Stimulated activated effector memory CD8-positive, alpha-beta T cell treated with anti-CD3 and anti-CD28 coated beads, Interleukin-12 subunit alpha, Interleukin-12 subunit beta, amount 100 ng/mL, for 72 hours (primary cell): ENCODE data around the gene RNU2-63P.
A peak's percentile ranks its signal among the peaks of the same experiment; 100 is the strongest.
"Not testable (repeated sequence)": the region's sequence is repeated elsewhere in the genome, so short reads cannot be mapped to it uniquely, and the experiment has no call there.

Experiments used
- ATAC-seq: fragments of 150-1000 bp; cut with Tn5 transposase; 2 replicates; pipeline ENCODE4 v1.10.0; 2021
- DNase-seq, 2 donors: peaks; one replicate each; pipeline ENCODE4 v3.0.0; 2021 to 2022; ENCODE audit warnings: low spot score in 2 of 2
- H3K27ac Mint-ChIP-seq: one replicate; pipeline ENCODE4 v1.8.0; 2022; ENCODE audit warnings: mild to moderate bottlenecking, mixed read lengths
- H3K36me3 Mint-ChIP-seq: one replicate; pipeline ENCODE4 v1.8.0; 2022; ENCODE audit warnings: mild to moderate bottlenecking, mixed read lengths
- H3K4me1 Mint-ChIP-seq: one replicate; pipeline ENCODE4 v1.8.0; 2022; ENCODE audit warnings: mixed read lengths
- H3K4me3 Mint-ChIP-seq: one replicate; pipeline ENCODE4 v1.8.0; 2022; ENCODE audit warnings: mild to moderate bottlenecking, mixed read lengths
- H3K9me3 Mint-ChIP-seq: one replicate; pipeline ENCODE4 v1.8.0; 2022; ENCODE audit warnings: mixed read lengths

RNU2-63P gene

DNA sequence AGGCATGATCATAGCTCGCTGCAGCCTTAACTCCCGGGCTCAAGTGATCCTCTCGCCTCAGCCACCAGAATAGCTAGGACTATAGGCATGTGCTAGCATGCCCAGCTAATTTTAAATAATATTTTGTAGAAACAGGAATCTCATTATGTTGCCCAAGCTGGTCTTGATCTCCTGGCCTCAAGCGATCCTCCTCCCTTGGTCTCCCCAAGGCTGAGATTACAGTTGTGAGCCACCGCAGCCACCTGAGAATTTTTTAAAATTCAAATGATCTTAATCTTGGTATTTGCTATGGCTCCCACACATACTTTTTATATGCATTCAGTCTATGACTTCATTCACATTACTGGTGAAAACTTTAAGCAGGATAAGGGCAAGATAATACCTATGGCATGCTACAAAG lies 26.1 kb upstream of the RNU2-63P start:
- no peak for DNase-seq
- ATAC-seq, result no peak
- H3K4me3 Mint-ChIP-seq, result no peak overlapping the region
- H3K9me3 Mint-ChIP-seq, result no peaks in the 10 kb centered on the region
- no peaks in the 10 kb centered on the region for H3K36me3 Mint-ChIP-seq
- H3K4me1 Mint-ChIP-seq, result peaks cover 31% of the 10 kb centered on the region
- no peak overlapping the region for H3K27ac Mint-ChIP-seq

DNA sequence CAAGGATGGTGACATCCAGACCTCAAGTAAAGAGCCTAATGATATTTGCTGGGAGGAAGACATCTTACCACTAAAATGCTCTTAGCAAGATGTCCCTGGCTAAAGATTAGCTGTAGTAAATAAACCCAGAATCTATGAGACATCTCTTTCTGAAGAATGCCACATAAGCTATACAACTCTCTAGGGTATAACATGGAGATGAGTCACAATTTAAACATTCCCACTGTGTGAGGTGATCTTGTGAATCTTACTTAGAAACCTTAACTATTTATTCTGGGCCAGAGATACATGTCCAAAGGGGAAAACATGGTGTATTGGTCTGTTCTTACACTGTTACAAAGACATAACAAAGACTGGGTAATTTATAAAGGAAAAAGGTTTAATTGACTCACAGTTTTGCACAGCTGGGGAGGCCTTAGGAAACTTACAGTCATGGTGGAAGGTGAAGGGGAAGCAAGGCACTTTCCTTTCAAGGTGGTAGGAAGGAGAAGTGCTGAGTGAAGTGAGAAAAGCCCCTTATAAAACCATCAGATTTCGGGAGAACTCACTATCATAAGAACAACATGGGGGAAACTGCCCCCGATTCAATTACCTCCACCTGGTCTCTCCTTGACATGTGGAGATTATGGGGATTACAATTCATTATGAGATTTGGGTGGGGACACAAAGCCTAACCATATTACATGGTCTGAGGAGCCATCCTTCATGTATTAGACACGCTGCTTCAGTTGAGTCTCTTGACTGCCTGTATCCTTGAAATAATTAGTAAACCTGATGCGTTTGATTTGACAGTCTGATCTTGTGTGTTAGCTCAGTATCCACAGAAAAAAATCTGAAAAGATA lies 22.1 kb upstream of the RNU2-63P start:
- peak; percentile 91 for ATAC-seq
- Mint-ChIP-seq H3K9me3 (no peaks in the 10 kb centered on the region), H3K4me1 (peaks cover 31% of the 10 kb centered on the region), H3K27ac (peak overlapping the region; percentile 44), H3K4me3 (no peak overlapping the region), H3K36me3 (peaks cover 25% of the 10 kb centered on the region)
- no peak for DNase-seq

DNA sequence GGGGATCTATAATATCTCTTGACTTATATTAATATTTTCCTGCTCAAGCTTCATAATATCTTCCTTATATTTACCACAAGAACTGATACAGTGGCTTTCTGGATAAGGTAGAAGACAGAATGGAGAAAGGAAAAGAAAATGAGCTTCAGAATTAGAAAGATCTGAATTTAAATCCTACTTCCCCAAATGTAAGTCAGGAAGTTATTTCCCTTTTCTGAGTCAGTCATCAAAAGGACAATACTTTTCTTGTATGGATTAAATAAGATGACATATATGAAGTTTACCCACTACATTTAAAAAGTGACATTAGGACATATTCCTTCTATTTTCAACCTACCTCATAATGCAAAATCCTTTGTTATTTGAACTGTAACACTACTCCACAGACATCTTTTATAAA lies 20.3 kb upstream of the RNU2-63P start:
- ATAC-seq (no peak), DNase-seq (no peak)
- Mint-ChIP-seq H3K4me3 (no peak overlapping the region), H3K9me3 (no peaks in the 10 kb centered on the region), H3K27ac (no peak overlapping the region), H3K4me1 (peaks cover 25% of the 10 kb centered on the region), H3K36me3 (peaks cover 44% of the 10 kb centered on the region)

GRCh38 chr2:88036182-88036581 lies 19.8 kb upstream of the RNU2-63P start:
- peaks cover 25% of the 10 kb centered on the region for H3K4me1 Mint-ChIP-seq
- peaks cover 48% of the 10 kb centered on the region for H3K36me3 Mint-ChIP-seq
- no peak for ATAC-seq
- no peak for DNase-seq
- no peak overlapping the region for H3K27ac Mint-ChIP-seq
- H3K4me3 Mint-ChIP-seq, result no peak overlapping the region
- H3K9me3 Mint-ChIP-seq, result no peaks in the 10 kb centered on the region

DNA sequence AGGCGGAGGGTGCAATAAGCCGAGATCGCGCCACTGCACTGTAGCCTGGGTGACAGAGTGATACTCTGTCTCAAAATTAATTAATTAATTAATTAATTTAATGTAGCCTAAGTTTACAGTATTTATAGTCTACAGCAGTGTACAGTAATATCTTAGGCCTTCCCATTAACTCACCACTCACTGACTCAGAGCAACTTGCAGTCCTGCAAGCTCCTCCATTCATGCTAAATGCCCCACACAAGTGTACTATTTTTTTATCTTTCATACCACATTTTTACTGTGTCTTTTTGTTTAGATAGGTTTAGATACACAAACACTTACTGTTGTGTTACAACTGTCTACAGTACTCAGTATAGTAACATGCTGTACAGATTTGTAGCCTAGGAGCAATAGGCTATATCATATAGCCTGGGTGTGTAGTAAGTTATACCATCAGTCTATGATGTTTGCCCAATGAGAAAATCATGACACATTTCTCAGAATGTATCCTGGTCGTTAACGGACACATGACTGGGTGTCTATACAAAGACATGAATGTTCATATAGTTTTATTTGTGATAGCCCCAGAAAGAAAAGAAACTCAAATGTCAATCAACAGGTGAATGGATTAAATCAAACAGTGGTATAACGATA lies 15.8 kb upstream of the RNU2-63P start:
- no peak overlapping the region for H3K4me3 Mint-ChIP-seq
- ATAC-seq (no peak), DNase-seq (no peak)
- no peaks in the 10 kb centered on the region for H3K9me3 Mint-ChIP-seq
- no peaks in the 10 kb centered on the region for H3K4me1 Mint-ChIP-seq
- peaks cover 88% of the 10 kb centered on the region for H3K36me3 Mint-ChIP-seq
- no peak overlapping the region for H3K27ac Mint-ChIP-seq

GRCh38 chr2:88028931-88029330 lies 12.6 kb upstream of the RNU2-63P start:
- ATAC-seq (no peak), DNase-seq (no peak)
- H3K4me1 Mint-ChIP-seq, result no peaks in the 10 kb centered on the region
- H3K9me3 Mint-ChIP-seq, result no peaks in the 10 kb centered on the region
- no peak overlapping the region for H3K4me3 Mint-ChIP-seq
- peaks cover 72% of the 10 kb centered on the region for H3K36me3 Mint-ChIP-seq
- no peak overlapping the region for H3K27ac Mint-ChIP-seq

- DNase-seq (no peak), ATAC-seq (no peak)
- peaks cover 61% of the 10 kb centered on the region for H3K36me3 Mint-ChIP-seq
- H3K9me3 Mint-ChIP-seq, result no peaks in the 10 kb centered on the region
- H3K4me3 Mint-ChIP-seq, result no peak overlapping the region
- peak overlapping the region; percentile 52 for H3K27ac Mint-ChIP-seq
- no peaks in the 10 kb centered on the region for H3K4me1 Mint-ChIP-seq
Measured at GRCh38 chr2:88027697-88028389, 11.5 kb upstream of the RNU2-63P start.

- Mint-ChIP-seq H3K9me3 (no peaks in the 10 kb centered on the region), H3K4me3 (no peak overlapping the region), H3K27ac (no peak overlapping the region), H3K36me3 (peaks cover 28% of the 10 kb centered on the region), H3K4me1 (no peaks in the 10 kb centered on the region)
- ATAC-seq (no peak), DNase-seq (no peak)
Measured at GRCh38 chr2:88024509-88024908, 8.2 kb upstream of the RNU2-63P start.

DNA sequence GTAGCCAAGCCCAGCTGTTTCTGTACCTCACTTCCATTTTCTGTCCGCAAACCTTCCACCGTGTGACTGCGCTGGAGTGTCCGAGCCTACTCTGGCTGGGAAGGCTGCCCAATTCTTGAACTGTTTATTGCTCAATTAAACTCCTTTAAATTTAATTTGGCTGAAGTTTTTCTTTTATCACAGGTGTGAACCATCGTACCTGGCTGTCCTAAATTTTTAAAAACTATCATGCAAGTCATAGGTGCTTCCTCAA lies 6.2 kb upstream of the RNU2-63P start:
- peaks cover 8% of the 10 kb centered on the region for H3K36me3 Mint-ChIP-seq
- H3K9me3 Mint-ChIP-seq, result no peaks in the 10 kb centered on the region
- H3K27ac Mint-ChIP-seq, result no peak overlapping the region
- DNase-seq (no peak), ATAC-seq (no peak)
- H3K4me3 Mint-ChIP-seq, result no peak overlapping the region
- H3K4me1 Mint-ChIP-seq, result peaks cover 4% of the 10 kb centered on the region

DNA sequence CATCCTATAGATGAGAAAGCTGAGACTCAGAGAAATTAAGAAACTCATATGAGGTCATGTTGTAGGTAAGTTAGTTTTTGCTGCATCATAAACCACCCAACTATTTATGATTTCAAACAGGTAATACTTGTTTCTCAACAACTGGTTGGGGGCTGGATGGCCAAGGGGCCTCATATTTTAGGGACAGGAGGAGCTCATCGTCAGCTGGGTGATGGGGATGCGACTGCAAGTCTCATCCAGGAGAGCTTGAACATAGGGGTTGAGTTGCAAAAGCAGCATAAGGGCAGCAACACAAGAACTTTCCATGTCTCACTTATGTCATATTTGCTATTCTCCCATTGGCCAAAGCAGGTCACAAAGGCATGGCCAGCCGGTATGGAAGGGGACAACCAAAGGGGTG lies 3.6 kb upstream of the RNU2-63P start:
- H3K36me3 Mint-ChIP-seq, result peaks cover 16% of the 10 kb centered on the region
- DNase-seq, result no peak
- ATAC-seq, result no peak
- H3K27ac Mint-ChIP-seq, result no peak overlapping the region
- H3K4me1 Mint-ChIP-seq, result peaks cover 19% of the 10 kb centered on the region
- no peak overlapping the region for H3K4me3 Mint-ChIP-seq
- no peaks in the 10 kb centered on the region for H3K9me3 Mint-ChIP-seq

- peaks cover 16% of the 10 kb centered on the region for H3K36me3 Mint-ChIP-seq
- no peak for ATAC-seq
- DNase-seq, result no peak
- H3K4me1 Mint-ChIP-seq, result peaks cover 19% of the 10 kb centered on the region
- H3K9me3 Mint-ChIP-seq, result no peaks in the 10 kb centered on the region
- no peak overlapping the region for H3K4me3 Mint-ChIP-seq
- H3K27ac Mint-ChIP-seq, result no peak overlapping the region
Measured at GRCh38 chr2:88018909-88019308, 2.6 kb upstream of the RNU2-63P start.

- H3K4me1 Mint-ChIP-seq, result peaks cover 19% of the 10 kb centered on the region
- H3K4me3 Mint-ChIP-seq, result peak overlapping the region; percentile 95
- H3K27ac Mint-ChIP-seq, result peak overlapping the region; percentile 100
- not testable (repeated sequence) for DNase-seq, ATAC-seq, H3K9me3 Mint-ChIP-seq
- H3K36me3 Mint-ChIP-seq, result peaks cover 16% of the 10 kb centered on the region
Measured at GRCh38 chr2:88018077-88018805, 1.9 kb upstream of the RNU2-63P start.

DNA sequence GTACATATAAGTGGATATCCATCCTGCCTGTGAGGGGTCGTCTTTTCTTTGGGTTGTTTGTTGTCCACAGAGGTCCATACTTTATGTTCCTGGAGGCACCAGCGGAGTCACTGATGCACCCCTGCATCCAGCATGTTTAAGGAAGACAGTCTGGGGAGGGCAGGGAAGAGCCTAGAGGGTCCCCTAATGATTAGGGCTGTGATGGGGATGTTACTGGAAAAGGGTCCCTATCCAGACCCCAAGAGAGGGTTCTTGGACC lies 1.4 kb upstream of the RNU2-63P start:
- not testable (repeated sequence) for ATAC-seq, H3K9me3 Mint-ChIP-seq, DNase-seq
- Mint-ChIP-seq H3K4me3 (peak overlapping the region; percentile 95), H3K27ac (peak overlapping the region; percentile 100), H3K36me3 (peaks cover 16% of the 10 kb centered on the region), H3K4me1 (peaks cover 19% of the 10 kb centered on the region)

DNA sequence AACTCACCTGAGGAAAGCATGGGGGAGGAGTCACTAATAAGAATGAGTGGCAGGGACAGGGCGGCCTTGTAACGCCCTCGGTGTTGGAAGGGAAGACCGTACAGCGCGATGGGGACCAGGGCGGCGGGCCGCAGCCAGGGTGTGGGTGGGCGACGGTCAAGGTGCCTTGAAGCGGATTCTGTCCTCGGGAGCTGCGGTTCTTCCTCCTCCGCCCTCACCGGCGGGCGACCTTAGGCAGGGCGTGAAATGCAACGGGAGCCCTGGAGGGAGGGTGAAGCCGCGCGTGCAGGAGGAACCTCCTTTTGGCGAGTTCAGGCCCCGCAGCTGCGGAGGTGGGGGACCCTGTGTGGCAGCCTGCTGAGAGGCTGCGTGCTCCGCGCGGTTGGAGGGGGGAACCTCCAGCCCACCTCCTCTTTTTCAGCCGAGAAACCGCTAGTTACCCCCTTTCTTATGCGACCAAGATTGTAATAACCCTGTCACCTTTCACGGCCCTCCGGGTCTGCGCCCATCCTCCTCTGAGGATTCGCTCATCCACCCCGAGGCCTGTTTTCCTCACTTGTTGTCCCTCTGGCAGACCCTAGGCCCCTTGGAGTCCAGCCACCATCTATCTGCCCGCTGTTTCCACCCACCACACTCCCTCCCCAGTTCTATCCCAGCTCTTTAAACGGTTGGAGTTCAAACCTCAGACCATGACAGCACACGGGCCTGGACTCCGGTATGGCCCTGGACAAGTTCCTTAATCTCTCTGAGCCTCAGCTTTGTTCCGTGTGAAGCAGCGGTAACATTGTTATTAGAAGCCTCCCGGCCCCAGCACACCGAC lies 823 bp upstream of the RNU2-63P start:
- Mint-ChIP-seq H3K4me1 (peaks cover 19% of the 10 kb centered on the region), H3K4me3 (peak overlapping the region; percentile 95), H3K27ac (peak overlapping the region; percentile 100), H3K36me3 (peaks cover 16% of the 10 kb centered on the region), H3K9me3 (no peaks in the 10 kb centered on the region)
- ATAC-seq, result peak; percentile 70
- DNase-seq, result no peak

DNA sequence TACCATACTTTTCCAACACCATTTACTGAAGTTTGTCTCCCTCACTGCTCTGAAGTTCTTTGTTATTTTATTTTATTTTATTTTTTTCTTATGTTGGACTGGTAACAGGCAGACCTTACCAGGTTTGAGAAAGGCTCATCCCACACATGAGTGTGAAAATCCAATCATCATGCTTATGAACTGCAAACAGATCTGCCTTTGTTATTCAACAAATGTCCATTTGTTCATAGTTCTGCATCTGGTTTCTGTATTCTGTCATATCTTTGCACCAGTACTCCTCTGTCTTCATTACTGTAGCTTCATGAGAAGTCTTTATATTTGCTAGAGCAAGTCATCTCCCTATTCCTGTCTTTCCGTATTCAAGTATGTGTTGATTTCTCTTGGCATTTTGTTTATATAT lies 5.3 kb downstream of the RNU2-63P start:
- H3K9me3 Mint-ChIP-seq, result no peaks in the 10 kb centered on the region
- H3K4me1 Mint-ChIP-seq, result peaks cover under 1% of the 10 kb centered on the region
- DNase-seq, result no peak
- H3K27ac Mint-ChIP-seq, result no peak overlapping the region
- no peak for ATAC-seq
- peaks cover 6% of the 10 kb centered on the region for H3K36me3 Mint-ChIP-seq
- H3K4me3 Mint-ChIP-seq, result no peak overlapping the region
